ENCODE results near the gene RFX8.
"Not testable (repeated sequence)": the region's sequence is repeated elsewhere in the genome, so short reads cannot be mapped to it uniquely, and the experiment has no call there.

RFX8 gene

GRCh38 chr2:101474731-101475384 is at the start of gene RFX8:
RFX8 (minus strand) TSS chr2:101475112; CDS start chr2:101466848, 8,264 bp downstream.
- DNase-seq = peak; percentile 68

- DNase-seq = no peak
These were observed 46.6 kb upstream of the RFX8 start for GRCh38 chr2:101521487-101521886.

- DNase-seq = no peak
These were observed 45.3 kb upstream of the RFX8 start for GRCh38 chr2:101520246-101520645.

- DNase-seq = no peak
These were observed 43.9 kb upstream of the RFX8 start for GRCh38 chr2:101518578-101519492.

DNA sequence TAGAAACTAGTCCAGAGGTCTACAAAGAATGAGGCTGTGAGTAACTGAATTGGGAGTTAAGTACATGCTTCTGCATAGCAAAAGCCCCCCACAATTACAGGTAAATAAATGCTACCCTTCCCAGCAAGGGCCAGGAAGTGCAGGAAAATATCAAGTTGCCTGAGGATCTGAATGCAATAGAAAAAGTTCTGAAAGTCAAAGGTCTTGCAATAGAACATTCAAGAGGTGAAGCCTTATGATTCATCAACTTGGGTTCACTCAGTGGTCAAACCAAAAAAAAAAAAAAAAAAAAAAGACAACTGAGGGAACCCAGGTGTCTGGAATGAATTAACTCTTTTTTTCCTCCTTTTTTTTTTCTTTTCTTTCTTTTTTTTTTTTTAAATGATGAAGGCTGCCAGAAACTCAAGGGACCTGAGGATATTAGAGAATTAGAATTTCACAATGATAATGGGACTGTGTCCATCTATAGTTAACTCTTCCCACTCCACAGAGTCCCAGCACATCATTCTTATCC is 42.9 kb upstream of the RFX8 start:
- no peak for DNase-seq

- no peak for DNase-seq
These were observed 42.1 kb upstream of the RFX8 start for GRCh38 chr2:101516823-101517690.

DNA sequence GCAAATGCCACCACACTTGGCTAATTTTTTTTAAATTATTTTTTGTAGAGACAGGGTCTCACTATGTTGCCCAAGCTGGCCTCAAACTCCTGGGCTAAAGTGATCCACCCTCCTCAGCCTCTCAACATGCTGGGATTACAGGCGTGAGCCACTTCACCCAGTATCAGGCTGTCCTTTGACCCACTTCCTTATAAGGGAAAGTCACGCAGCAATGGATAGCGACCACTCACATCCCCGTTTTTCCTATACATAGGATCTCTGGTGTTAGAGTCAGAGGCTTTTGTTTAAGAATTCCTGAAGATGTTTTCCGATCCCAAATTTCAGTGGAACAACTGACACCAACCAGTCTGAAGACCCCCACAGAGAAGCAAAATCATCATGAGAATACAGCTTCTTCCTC is 41.4 kb upstream of the RFX8 start:
- DNase-seq = no peak

- DNase-seq = no peak
These were observed 40.6 kb upstream of the RFX8 start for GRCh38 chr2:101515477-101515876.

DNA sequence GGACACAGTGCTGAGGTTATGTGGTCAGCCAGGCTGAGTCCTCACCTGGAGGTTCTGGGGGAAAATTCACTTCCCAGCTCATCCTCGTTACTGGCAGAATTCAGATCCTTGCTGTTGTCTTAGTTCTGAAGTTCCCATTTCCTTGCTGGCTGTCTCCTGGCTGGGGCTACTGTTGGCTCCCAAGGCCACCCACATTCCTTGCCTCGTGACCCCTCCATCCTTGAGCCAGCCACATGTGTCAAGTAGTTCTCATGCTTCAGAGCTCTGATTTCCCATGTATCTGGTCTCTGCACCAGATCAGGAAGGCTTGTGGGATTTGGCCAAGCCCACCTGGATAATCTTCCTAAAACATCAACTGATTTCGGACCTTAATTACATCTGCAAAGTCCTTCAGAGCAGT is 38.1 kb upstream of the RFX8 start:
- no peak for DNase-seq

GRCh38 chr2:101511381-101511780 is 36.5 kb upstream of the RFX8 start:
- DNase-seq = no peak

- no peak for DNase-seq
These were observed 34.8 kb upstream of the RFX8 start for GRCh38 chr2:101509499-101510284.

- no peak for DNase-seq
These were observed 33.7 kb upstream of the RFX8 start for GRCh38 chr2:101508636-101509035.

GRCh38 chr2:101505276-101505675 is 30.4 kb upstream of the RFX8 start:
- DNase-seq = not testable (repeated sequence)

DNA sequence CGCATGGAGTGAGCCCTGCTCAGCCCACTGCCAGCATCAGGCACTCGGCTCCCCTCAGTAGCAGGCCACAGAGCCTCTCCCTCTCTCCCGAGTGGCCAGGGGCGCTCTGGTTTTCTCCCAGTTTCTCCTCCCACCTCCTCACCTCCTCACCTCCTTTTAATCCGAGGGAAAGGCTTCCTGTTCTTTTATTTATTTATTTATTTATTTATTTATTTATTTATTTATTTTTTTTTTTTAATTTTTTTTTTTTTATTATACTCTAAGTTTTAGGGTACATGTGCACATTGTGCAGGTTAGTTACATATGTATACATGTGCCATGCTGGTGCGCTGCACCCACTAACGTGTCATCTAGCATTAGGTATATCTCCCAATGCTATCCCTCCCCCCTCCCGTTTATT is 29.8 kb upstream of the RFX8 start:
- DNase-seq = not testable (repeated sequence)

DNA sequence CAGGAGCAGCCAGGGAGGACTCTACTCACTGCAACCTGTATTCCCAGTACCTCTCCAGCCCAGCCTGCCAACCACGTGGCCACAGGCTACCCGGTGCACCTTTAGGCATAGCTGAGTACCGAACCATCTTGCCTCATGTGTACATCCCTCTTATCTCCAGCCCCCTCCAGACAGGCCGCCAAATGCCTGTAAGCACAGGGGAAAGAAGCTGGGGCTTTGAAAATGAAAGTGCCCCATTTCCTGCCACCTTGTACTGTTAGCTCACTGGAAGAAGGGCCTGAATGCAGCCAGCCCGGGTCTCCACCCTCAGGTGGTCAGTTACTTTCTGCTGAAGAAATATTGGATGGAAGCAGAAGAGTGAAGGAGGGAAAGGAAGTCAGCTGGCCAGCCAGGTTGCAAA is 27.2 kb upstream of the RFX8 start:
- DNase-seq = no peak

GRCh38 chr2:101501443-101501842 is 26.5 kb upstream of the RFX8 start:
- DNase-seq = no peak

DNA sequence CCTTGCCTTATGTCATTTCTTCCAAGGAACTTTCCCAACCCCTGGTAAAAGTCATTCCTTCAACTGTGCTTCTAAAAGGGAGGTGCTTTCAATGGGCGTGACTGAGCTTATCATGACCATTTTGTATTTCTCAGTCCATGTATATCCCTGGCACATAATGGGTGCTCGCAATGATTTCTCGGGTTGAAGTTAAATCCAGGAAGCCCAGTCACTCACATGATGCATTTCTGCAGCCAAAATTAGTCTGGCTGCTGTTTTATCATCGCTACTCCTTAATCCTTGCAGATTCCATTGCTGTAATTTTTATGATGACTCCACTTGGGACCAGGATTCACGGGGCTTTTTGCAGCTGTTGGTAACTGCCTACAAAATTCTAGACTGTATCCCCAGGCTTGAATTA is 25.9 kb upstream of the RFX8 start:
- DNase-seq = no peak

- DNase-seq = no peak
These were observed 25.3 kb upstream of the RFX8 start for GRCh38 chr2:101500180-101500579.

GRCh38 chr2:101496279-101496678 is 21.4 kb upstream of the RFX8 start:
- no peak for DNase-seq

GRCh38 chr2:101492936-101493473 is 18.1 kb upstream of the RFX8 start:
- no peak for DNase-seq

DNA sequence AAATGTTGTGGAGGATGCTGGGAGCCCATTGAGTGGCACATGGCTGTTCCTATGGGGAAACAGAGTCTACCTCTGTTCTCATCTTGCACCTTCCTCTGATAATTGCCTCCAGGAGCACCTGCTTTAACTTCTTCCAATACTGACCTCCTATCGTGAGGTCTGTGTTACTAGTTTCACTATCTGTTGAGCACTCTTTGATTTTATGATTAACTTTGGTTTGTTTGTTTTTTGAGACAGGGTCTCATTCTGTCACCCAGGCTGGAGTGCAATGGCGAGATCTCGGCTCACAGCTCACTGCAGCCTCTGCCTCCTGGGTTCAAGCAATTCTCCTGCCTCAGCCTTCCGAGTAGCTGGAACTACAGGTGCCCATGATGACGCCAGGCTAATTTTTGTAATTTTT is 12.1 kb upstream of the RFX8 start:
- DNase-seq = no peak

DNA sequence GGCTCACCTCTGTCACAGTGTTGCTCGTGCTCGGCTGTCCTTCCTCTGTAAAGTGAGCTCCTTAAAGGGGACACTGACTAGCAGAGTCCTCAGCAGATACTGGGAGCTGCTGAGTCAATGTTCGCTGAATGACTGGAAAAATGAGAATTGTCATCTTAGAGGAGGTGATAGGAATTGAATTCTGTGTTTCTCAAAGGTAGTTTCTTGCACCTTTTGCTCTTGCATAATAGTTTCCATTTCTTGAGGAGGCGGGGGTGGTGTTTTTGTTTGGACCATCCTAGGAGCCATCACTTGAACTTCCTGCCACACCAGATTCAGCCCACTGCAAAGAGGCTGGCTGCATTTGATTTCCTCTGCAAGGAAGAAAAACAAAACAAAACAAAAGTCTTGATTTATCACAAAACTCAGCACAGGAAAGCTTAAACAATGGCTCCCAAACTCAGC is 11.4 kb upstream of the RFX8 start:
- no peak for DNase-seq

All from activated CD8-positive, alpha-beta memory T cell treated with anti-CD3 and anti-CD28 coated beads, Interleukin-2, amount 50 U/mL, for 48 hours (primary cell).